ENCODE data around the gene CLK2. TPM values are rescaled to one million over a fixed set of nuclear protein-coding genes. Genes with fewer than 3 reads are reported as not detected.
A peak's percentile ranks its signal among the peaks of the same experiment; 100 is the strongest.
"Not testable (repeated sequence)": the region's sequence is repeated elsewhere in the genome, so short reads cannot be mapped to it uniquely, and the experiment has no call there.

Gene CLK2
- total RNA-seq, 2 experiments from 2014 or later: 48.1 to 49.8 TPM

DNA sequence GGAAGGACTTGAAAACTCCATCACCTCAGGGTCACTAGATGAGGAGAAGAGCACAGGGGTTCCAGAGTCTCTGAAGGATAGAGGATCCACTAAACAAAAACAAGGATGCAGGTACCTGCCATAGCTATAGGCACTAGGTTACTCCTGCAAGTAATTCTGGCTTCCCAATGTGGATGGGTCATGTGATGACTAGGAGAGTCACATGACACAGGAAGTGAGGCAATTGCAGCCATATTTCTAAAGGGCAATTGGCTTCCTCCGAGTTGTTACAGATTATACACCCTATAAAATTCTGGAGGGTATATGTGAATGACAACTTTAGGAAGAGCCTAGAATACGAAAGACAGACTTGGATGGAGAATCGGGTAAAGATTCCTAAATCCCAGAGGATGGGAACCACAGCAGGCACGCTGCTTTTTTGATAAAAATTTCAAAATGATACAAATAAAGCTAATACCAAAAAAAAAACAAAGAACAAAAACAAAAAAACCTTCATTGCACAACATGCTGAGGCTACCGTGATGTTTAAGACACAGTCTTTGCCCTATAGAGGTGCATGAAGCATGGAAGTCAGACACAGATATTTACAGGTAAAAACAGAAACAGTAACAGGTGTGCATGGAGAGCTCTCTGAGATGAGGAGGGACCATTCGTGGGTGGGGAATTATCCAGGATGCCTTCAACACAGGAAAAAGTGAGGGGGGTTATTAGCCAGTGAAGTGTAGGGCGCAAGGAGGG, 54.3 kb downstream of the CLK2 start:
- peaks cover 25% of the 10 kb centered on the region for H3K4me1 ChIP-seq (ENCODE audit: insufficient read depth, low read length)
- ATAC-seq (ENCODE audit: poor library complexity): no peak
- H3K4me3 Mint-ChIP-seq: no peak overlapping the region
- no peaks in the 10 kb centered on the region for H3K36me3 ChIP-seq (ENCODE audit: insufficient read depth, low read length)
- POLR2A ChIA-PET: interaction anchor here (1.0 kb wide), 1 partner anchor 8 kb away, joined by 4 read pairs; no protein-coding TSS in a partner anchor
- intact Hi-C loops (cut with DNase I, micrococcal nuclease): no loop called here
- TF ChIP-seq, protein P1, sequence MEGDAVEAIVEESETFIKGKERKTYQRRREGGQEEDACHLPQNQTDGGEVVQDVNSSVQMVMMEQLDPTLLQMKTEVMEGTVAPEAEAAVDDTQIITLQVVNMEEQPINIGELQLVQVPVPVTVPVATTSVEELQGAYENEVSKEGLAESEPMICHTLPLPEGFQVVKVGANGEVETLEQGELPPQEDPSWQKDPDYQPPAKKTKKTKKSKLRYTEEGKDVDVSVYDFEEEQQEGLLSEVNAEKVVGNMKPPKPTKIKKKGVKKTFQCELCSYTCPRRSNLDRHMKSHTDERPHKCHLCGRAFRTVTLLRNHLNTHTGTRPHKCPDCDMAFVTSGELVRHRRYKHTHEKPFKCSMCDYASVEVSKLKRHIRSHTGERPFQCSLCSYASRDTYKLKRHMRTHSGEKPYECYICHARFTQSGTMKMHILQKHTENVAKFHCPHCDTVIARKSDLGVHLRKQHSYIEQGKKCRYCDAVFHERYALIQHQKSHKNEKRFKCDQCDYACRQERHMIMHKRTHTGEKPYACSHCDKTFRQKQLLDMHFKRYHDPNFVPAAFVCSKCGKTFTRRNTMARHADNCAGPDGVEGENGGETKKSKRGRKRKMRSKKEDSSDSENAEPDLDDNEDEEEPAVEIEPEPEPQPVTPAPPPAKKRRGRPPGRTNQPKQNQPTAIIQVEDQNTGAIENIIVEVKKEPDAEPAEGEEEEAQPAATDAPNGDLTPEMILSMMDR (IDR thresholded peaks at IDR 0.05): no peak
- H3K36me3 Mint-ChIP-seq (ENCODE audit: low read depth): peaks cover 7% of the 10 kb centered on the region
- no peaks in the 10 kb centered on the region for H3K9me3 Mint-ChIP-seq
- no peaks in the 10 kb centered on the region for H3K9me3 ChIP-seq (ENCODE audit: control insufficient read depth in 1 of 2, insufficient read depth in 1 of 2, low read length in 2 of 2)
- CTCF ChIA-PET: interaction anchor here (1.0 to 1.6 kb wide), 2 partner anchors 12 to 25 kb away, joined by 4 read pairs; no protein-coding TSS in a partner anchor
- H3K27me3 ChIP-seq (ENCODE audit: control insufficient read depth in 1 of 2, insufficient read depth in 2 of 2, low read length in 2 of 2): no peaks in the 10 kb centered on the region
- peak in 3 of 14 experiments; percentile 22 to 57 (median 39) for DNase-seq
- H3K27me3 Mint-ChIP-seq: no peaks in the 10 kb centered on the region
- peaks cover 17% of the 10 kb centered on the region for H3K4me1 Mint-ChIP-seq (ENCODE audit: low read depth)
- H3K4me3 ChIP-seq (ENCODE audit: low read length): no peak overlapping the region
- no peak overlapping the region for H3K27ac ChIP-seq (ENCODE audit: low read depth in 1 of 2, low read length in 2 of 2)
- H3K27ac Mint-ChIP-seq: peak overlapping the region; percentile 9

GRCh38 chr1:155214702-155215101, 58.6 kb downstream of the CLK2 start:
- H3K9me3 Mint-ChIP-seq; POLR2A ChIA-PET; H3K9me3 ChIP-seq (ENCODE audit: control insufficient read depth in 1 of 2, insufficient read depth in 1 of 2, low read length in 2 of 2); H3K4me3 Mint-ChIP-seq; H3K27me3 Mint-ChIP-seq; intact Hi-C loops (cut with DNase I, micrococcal nuclease); H3K27me3 ChIP-seq (ENCODE audit: control insufficient read depth in 1 of 2, insufficient read depth in 2 of 2, low read length in 2 of 2); CTCF ChIA-PET; H3K27ac ChIP-seq (ENCODE audit: low read depth in 1 of 2, low read length in 2 of 2); H3K4me3 ChIP-seq (ENCODE audit: low read length): not testable (repeated sequence)
- peak overlapping the region; percentile 67 for H3K27ac Mint-ChIP-seq
- H3K4me1 ChIP-seq (ENCODE audit: insufficient read depth, low read length): peaks cover 19% of the 10 kb centered on the region
- peaks cover 11% of the 10 kb centered on the region for H3K36me3 ChIP-seq (ENCODE audit: insufficient read depth, low read length)
- peak in 1 of 14 experiments; percentile 62 for DNase-seq
- H3K36me3 Mint-ChIP-seq (ENCODE audit: low read depth): peaks cover 20% of the 10 kb centered on the region
- H3K4me1 Mint-ChIP-seq (ENCODE audit: low read depth): peaks cover 23% of the 10 kb centered on the region
- ATAC-seq (ENCODE audit: poor library complexity): peak; percentile 81

Other genes with a start within 250 kb of the CLK2 start
- gene DCST2, start 239.7 kb downstream of the CLK2 start, total RNA-seq: 1 to 10 TPM; 1.4 to 2.2 TPM
- under 1 TPM; 0.33 to 0.39 TPM for gene DCST1, start 239.7 kb downstream of the CLK2 start, total RNA-seq
- 10 to 100 TPM; 17.2 to 20.1 TPM for gene ADAM15, start 222.2 kb downstream of the CLK2 start, total RNA-seq
- 1 to 10 TPM; 2.4 to 3.3 TPM for gene EFNA4, start 209.8 kb downstream of the CLK2 start, total RNA-seq
- under 1 TPM; 0.22 to 0.47 TPM for gene EFNA3, start 194.7 kb downstream of the CLK2 start, total RNA-seq
- 1 to 10 TPM; 4.2 to 5.9 TPM for gene EFNA1, start 145.6 kb downstream of the CLK2 start, total RNA-seq
- gene SLC50A1, start 137.7 kb downstream of the CLK2 start, total RNA-seq: 10 to 100 TPM; 10.2 to 12.5 TPM
- 10 to 100 TPM; 17.6 to 20.5 TPM for gene DPM3, start 133.0 kb downstream of the CLK2 start, total RNA-seq
- gene KRTCAP2, start 100.2 kb downstream of the CLK2 start, total RNA-seq: 10 to 100 TPM; 77.8 TPM
- gene TRIM46, start 99.7 kb downstream of the CLK2 start, total RNA-seq: 1 to 10 TPM; 2.9 to 3.0 TPM
- 10 to 100 TPM; 25.5 to 26.1 TPM for gene THBS3, start 65.6 kb downstream of the CLK2 start, total RNA-seq
- gene MTX1, start 64.8 kb downstream of the CLK2 start, total RNA-seq: 10 to 100 TPM; 19.9 to 20.7 TPM
- gene ENTREP3, start 18.0 kb downstream of the CLK2 start, total RNA-seq: 1 to 10 TPM; 6.6 to 8.3 TPM
- gene SCAMP3, start 11.1 kb downstream of the CLK2 start, total RNA-seq: 10 to 100 TPM; 54.8 to 55.6 TPM
- gene HCN3, start 4.0 kb upstream of the CLK2 start, total RNA-seq: 1 to 10 TPM; 1.3 to 1.8 TPM
- not detected for gene PKLR, start 27.9 kb upstream of the CLK2 start, total RNA-seq
- 10 to 100 TPM; 44.0 to 47.3 TPM for gene FDPS, start 35.4 kb upstream of the CLK2 start, total RNA-seq
- 10 to 100 TPM; 10.7 to 11.8 TPM for gene RUSC1, start 47.4 kb upstream of the CLK2 start, total RNA-seq

Measured in CD4-positive, alpha-beta T cell (primary cell).